Endodermal cell (in vitro differentiated cells): ENCODE results near the gene MAD2L1BP. TPM values are rescaled to one million over a fixed set of nuclear protein-coding genes. Genes with fewer than 3 reads are reported as not detected.
"Not testable (repeated sequence)": the region's sequence is repeated elsewhere in the genome, so short reads cannot be mapped to it uniquely, and the experiment has no call there.

Experiments used
- DNase-seq: peaks from one replicate; pipeline ENCODE4 v3.0.0-alpha.2; 2017
- H3K27ac ChIP-seq: 2 replicates; pipeline ENCODE4 v1.5.1; 2013; ENCODE audit warnings: mild to moderate bottlenecking, low read depth, low read length, moderate library complexity
- H3K27me3 ChIP-seq: 2 replicates; pipeline ENCODE4 v1.6.1; 2013; ENCODE audit warnings: mild to moderate bottlenecking, low read length, moderate library complexity; ENCODE audit not compliant: insufficient read depth, control insufficient read depth, poor library complexity, severe bottlenecking
- H3K36me3 ChIP-seq: 2 replicates; pipeline ENCODE4 v1.7.0; 2013; ENCODE audit warnings: mild to moderate bottlenecking, low read length, moderate library complexity; ENCODE audit not compliant: control insufficient read depth, insufficient read depth
- H3K4me1 ChIP-seq: one replicate; pipeline ENCODE4 v1.7.0; 2013; ENCODE audit warnings: low read length; ENCODE audit not compliant: control insufficient read depth, insufficient read depth
- H3K4me3 ChIP-seq: 2 replicates; pipeline ENCODE4 v1.5.1; 2013; ENCODE audit warnings: mild to moderate bottlenecking, low read length, moderate library complexity
- H3K9ac ChIP-seq: 2 replicates; pipeline ENCODE4 v1.6.1; 2013; ENCODE audit warnings: mild to moderate bottlenecking, low read length, moderate library complexity; ENCODE audit not compliant: poor library complexity, severe bottlenecking; ENCODE audit errors: extremely low read depth
- H3K9me3 ChIP-seq: 2 replicates; pipeline ENCODE4 v1.6.1; 2013; ENCODE audit warnings: mild to moderate bottlenecking, low read length, moderate library complexity; ENCODE audit not compliant: control insufficient read depth
- H3K27ac Mint-ChIP-seq: 2 replicates; pipeline ENCODE4 v1.8.0; 2020; ENCODE audit warnings: mixed read lengths
- H3K27me3 Mint-ChIP-seq: 2 replicates; pipeline ENCODE4 v1.8.0; 2021; ENCODE audit warnings: mild to moderate bottlenecking, mixed read lengths; ENCODE audit not compliant: insufficient read depth
- H3K36me3 Mint-ChIP-seq: 2 replicates; pipeline ENCODE4 v1.8.0; 2020; ENCODE audit warnings: low read depth, mixed read lengths
- H3K4me1 Mint-ChIP-seq: 2 replicates; pipeline ENCODE4 v1.8.0; 2020; ENCODE audit warnings: mixed read lengths
- H3K4me3 Mint-ChIP-seq: 2 replicates; pipeline ENCODE4 v1.8.0; 2020; ENCODE audit warnings: mild to moderate bottlenecking, moderate library complexity, mixed read lengths
- H3K9me3 Mint-ChIP-seq: 2 replicates; pipeline ENCODE4 v1.8.0; 2020; ENCODE audit warnings: mild to moderate bottlenecking, mixed read lengths
- WGBS, 2 experiments: methylation state at CpG; one replicate each; pipeline versions ENCODE4 v1.1.5 to v1.1.7; 2013; ENCODE audit warnings: missing lambda C conversion rate in 2 of 2, mixed read lengths in 1 of 2; ENCODE audit not compliant: insufficient coverage in 1 of 2, insufficient read length in 1 of 2; 5-methylcytosine and 5-hydroxymethylcytosine counted together
- long read RNA-seq, 4 experiments: library from polyadenylated mRNA in 2 of 4; library from RNA in 1 of 4; library from capped mRNA in 1 of 4; stranded (forward) in 3 of 4; unstranded in 1 of 4; transcript quantifications; one replicate each; pipeline ENCODE4 v2.0.0, GENCODE V29; 2020 to 2021; ENCODE audit warnings: inconsistent platforms in 1 of 4
- polyA plus RNA-seq, 2 experiments: library from polyadenylated mRNA; stranded (reverse); fragments of 50-300 nt; gene quantifications; one replicate each; pipeline ENCODE4 v1.2.3, GENCODE V29; 2013
- total RNA-seq, 2 donors: library from RNA; stranded (reverse); fragmentation: NEBNext Ultra II Directional in 1 of 2; extraction: Animal tissue kit (Norgen Biotek cat#: 25700) in 1 of 2; gene quantifications; 2 replicates in 1 of 2; 3 replicates in 1 of 2; pipeline ENCODE4 v1.2.1, GENCODE V29; 2021
- TF ChIP-seq, protein P1 (sequence below): fragments of 200-600 bp; sonication (generic); conservative IDR thresholded peaks from 2 replicates; pipeline ENCODE4 v1.5.0; 2021; ENCODE audit warnings: antibody characterized with exemption, mild to moderate bottlenecking

The MAD2L1BP gene, protein sequence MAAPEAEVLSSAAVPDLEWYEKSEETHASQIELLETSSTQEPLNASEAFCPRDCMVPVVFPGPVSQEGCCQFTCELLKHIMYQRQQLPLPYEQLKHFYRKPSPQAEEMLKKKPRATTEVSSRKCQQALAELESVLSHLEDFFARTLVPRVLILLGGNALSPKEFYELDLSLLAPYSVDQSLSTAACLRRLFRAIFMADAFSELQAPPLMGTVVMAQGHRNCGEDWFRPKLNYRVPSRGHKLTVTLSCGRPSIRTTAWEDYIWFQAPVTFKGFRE
- 10 to 100 TPM; 32.7 to 41.5 TPM for total RNA-seq
- 33.2 TPM for polyA plus RNA-seq (2013, experiment 1 of 2)
- 31.6 TPM for polyA plus RNA-seq (2013, experiment 2 of 2)
- long read RNA-seq, experiment 1, transcript MAD2L1BP-201 (3 exons, 1,301 nt), result major isoform, 17 of 27 reads
- long read RNA-seq, experiment 1, partial matches to known transcripts, result 2 of 27 reads
- long read RNA-seq, experiment 1, other reads (novel, unspliced or antisense), result 7 of 27 reads
- long read RNA-seq, experiment 2, transcript MAD2L1BP-201 (3 exons, 1,301 nt), result major isoform, 36 of 39 reads
- long read RNA-seq, experiment 2, partial matches to known transcripts, result 2 of 39 reads
- long read RNA-seq, experiment 2, other reads (novel, unspliced or antisense), result 1 of 39 reads
- long read RNA-seq, experiment 3, transcript MAD2L1BP-201 (3 exons, 1,301 nt), result major isoform, 74 of 84 reads
- long read RNA-seq, experiment 3, partial matches to known transcripts, result 0 of 84 reads
- long read RNA-seq, experiment 3, other reads (novel, unspliced or antisense), result 8 of 84 reads
- long read RNA-seq, experiment 4, transcript MAD2L1BP-201 (3 exons, 1,301 nt), result major isoform, 176 of 196 reads
- long read RNA-seq, experiment 4, partial matches to known transcripts, result 11 of 196 reads
- long read RNA-seq, experiment 4, other reads (novel, unspliced or antisense), result 6 of 196 reads

- Histone ChIP-seq H3K4me1 (peaks cover 12% of the 10 kb centered on the region), H3K36me3 (peaks cover 31% of the 10 kb centered on the region), H3K27ac (no peak within 1 kb of the TSS), H3K9ac (peak within 1 kb of the TSS; percentile 80), H3K4me3 (peak within 1 kb of the TSS; percentile 98), H3K9me3 (no peaks in the 10 kb centered on the region), H3K27me3 (no peaks in the 10 kb centered on the region)
- Mint-ChIP-seq H3K9me3 (no peaks in the 10 kb centered on the region), H3K27ac (peak within 1 kb of the TSS; percentile 94), H3K36me3 (peaks cover 28% of the 10 kb centered on the region), H3K4me1 (peaks cover 26% of the 10 kb centered on the region), H3K4me3 (peak within 1 kb of the TSS; percentile 94), H3K27me3 (no peaks in the 10 kb centered on the region)
- TF ChIP-seq, protein P1, sequence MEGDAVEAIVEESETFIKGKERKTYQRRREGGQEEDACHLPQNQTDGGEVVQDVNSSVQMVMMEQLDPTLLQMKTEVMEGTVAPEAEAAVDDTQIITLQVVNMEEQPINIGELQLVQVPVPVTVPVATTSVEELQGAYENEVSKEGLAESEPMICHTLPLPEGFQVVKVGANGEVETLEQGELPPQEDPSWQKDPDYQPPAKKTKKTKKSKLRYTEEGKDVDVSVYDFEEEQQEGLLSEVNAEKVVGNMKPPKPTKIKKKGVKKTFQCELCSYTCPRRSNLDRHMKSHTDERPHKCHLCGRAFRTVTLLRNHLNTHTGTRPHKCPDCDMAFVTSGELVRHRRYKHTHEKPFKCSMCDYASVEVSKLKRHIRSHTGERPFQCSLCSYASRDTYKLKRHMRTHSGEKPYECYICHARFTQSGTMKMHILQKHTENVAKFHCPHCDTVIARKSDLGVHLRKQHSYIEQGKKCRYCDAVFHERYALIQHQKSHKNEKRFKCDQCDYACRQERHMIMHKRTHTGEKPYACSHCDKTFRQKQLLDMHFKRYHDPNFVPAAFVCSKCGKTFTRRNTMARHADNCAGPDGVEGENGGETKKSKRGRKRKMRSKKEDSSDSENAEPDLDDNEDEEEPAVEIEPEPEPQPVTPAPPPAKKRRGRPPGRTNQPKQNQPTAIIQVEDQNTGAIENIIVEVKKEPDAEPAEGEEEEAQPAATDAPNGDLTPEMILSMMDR, result no peak
- peak; percentile 93 for DNase-seq
- WGBS, 2 experiments, result 2 to 9% methylated on average over 18 to 48 of the region's 48 CpGs
These were observed at the start of gene MAD2L1BP for GRCh38 chr6:43635387-43636307. Gene MAD2L1BP, plus strand, starts transcription at chr6:43635840. Its CDS starts 36 bp downstream, at chr6:43635876.

GRCh38 chr6:43588194-43588593 lies 47.4 kb upstream of the MAD2L1BP start:
- H3K36me3 Mint-ChIP-seq, result peaks cover 57% of the 10 kb centered on the region
- no peaks in the 10 kb centered on the region for H3K27me3 Mint-ChIP-seq
- no peaks in the 10 kb centered on the region for H3K27me3 ChIP-seq
- H3K4me3 ChIP-seq, result no peak overlapping the region
- no peak overlapping the region for H3K4me3 Mint-ChIP-seq
- DNase-seq, result no peak
- 97 to 98% methylated on average over 5 of the region's 5 CpGs for WGBS, 2 experiments
- no peaks in the 10 kb centered on the region for H3K9me3 ChIP-seq
- H3K4me1 Mint-ChIP-seq, result no peaks in the 10 kb centered on the region
- H3K27ac ChIP-seq, result no peak overlapping the region
- no peaks in the 10 kb centered on the region for H3K4me1 ChIP-seq
- no peaks in the 10 kb centered on the region for H3K9me3 Mint-ChIP-seq
- H3K27ac Mint-ChIP-seq, result no peak overlapping the region
- TF ChIP-seq, protein P1, result no peak
- no peak overlapping the region for H3K9ac ChIP-seq
- H3K36me3 ChIP-seq, result peaks cover 80% of the 10 kb centered on the region

DNA sequence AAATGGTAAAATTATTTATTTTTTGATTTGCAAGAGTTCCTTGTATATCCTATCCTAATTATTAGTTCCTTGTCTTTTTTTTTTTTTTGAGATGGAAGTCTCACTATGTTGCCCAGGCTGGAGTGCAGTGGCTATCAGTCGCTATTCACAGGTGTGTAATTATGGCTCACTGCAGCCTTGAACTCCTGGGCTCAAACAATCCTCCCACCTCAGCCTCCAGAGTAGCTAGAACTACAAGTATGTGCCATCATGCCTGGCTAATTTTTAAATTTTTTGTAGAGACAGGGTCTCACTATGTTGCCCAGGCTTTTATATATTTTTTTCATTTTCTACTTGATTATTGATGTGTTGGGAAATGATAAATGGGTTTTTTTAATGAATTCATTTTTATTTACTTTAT lies 46.1 kb upstream of the MAD2L1BP start:
- peaks cover 69% of the 10 kb centered on the region for H3K36me3 ChIP-seq
- H3K27me3 Mint-ChIP-seq, H3K9me3 ChIP-seq, H3K4me1 Mint-ChIP-seq, H3K27ac Mint-ChIP-seq, H3K4me1 ChIP-seq, H3K9ac ChIP-seq, H3K4me3 ChIP-seq, H3K9me3 Mint-ChIP-seq, H3K27ac ChIP-seq, H3K27me3 ChIP-seq, DNase-seq, H3K4me3 Mint-ChIP-seq: not testable (repeated sequence)
- 83 to 96% methylated on average over 1 of the region's 1 CpG for WGBS, 2 experiments
- H3K36me3 Mint-ChIP-seq, result peaks cover 44% of the 10 kb centered on the region
